HEK293T (cell line): Measurements from ENCODE around the gene GULP1.

Experiments used
- ARNT ChIP-seq: fragments of 450-650 bp; IDR thresholded peaks from 2 replicates; pipeline ENCODE4 v1.6.1; 2017; ENCODE audit warnings: mild to moderate bottlenecking
- BHLHE40 ChIP-seq: fragments of 450-650 bp; IDR thresholded peaks from 2 replicates; pipeline ENCODE4 v1.6.1; 2016; ENCODE audit warnings: mild to moderate bottlenecking, moderate library complexity, borderline replicate concordance
- CTBP1 ChIP-seq: fragments of 450-650 bp; IDR thresholded peaks from 2 replicates; pipeline ENCODE4 v1.6.1; 2016; ENCODE audit warnings: borderline replicate concordance
- ELF4 ChIP-seq: fragments of 450-650 bp; IDR thresholded peaks from 2 replicates; pipeline ENCODE4 v1.6.1; 2017; ENCODE audit warnings: antibody characterized with exemption
- FOXA1 ChIP-seq: fragments of 450-650 bp; IDR thresholded peaks from 2 replicates; pipeline ENCODE4 v1.6.1; 2016; ENCODE audit warnings: mild to moderate bottlenecking
- FOXM1 ChIP-seq: fragments of 450-650 bp; IDR thresholded peaks from 2 replicates; pipeline ENCODE4 v1.6.1; 2017; ENCODE audit warnings: mild to moderate bottlenecking, borderline replicate concordance
- HDGF ChIP-seq: fragments of 450-650 bp; IDR thresholded peaks from 2 replicates; pipeline ENCODE4 v1.6.1; 2017; ENCODE audit warnings: antibody characterized with exemption, borderline replicate concordance
- LEF1 ChIP-seq: fragments of 450-650 bp; IDR thresholded peaks from 2 replicates; pipeline ENCODE4 v1.6.1; 2017; ENCODE audit warnings: mild to moderate bottlenecking, borderline replicate concordance
- NFRKB ChIP-seq: fragments of 450-650 bp; IDR thresholded peaks from 2 replicates; pipeline ENCODE4 v1.6.1; 2016; ENCODE audit warnings: mild to moderate bottlenecking, moderate library complexity
- PKNOX1 ChIP-seq: fragments of 450-650 bp; IDR thresholded peaks from 2 replicates; pipeline ENCODE4 v1.6.1; 2016
- SP1 ChIP-seq: fragments of 450-650 bp; IDR thresholded peaks from 2 replicates; pipeline ENCODE4 v1.6.1; 2017
- TARDBP ChIP-seq: fragments of 450-650 bp; IDR thresholded peaks from 2 replicates; pipeline ENCODE4 v1.6.1; 2016
- ZNF384 ChIP-seq: fragments of 450-650 bp; IDR thresholded peaks from 2 replicates; pipeline ENCODE4 v1.6.1; 2016

- TF ChIP-seq ELF4 (no peak), SP1 (no peak), NFRKB (no peak), FOXA1 (no peak), FOXM1 (no peak), ARNT (no peak), ZNF384 (no peak), BHLHE40 (no peak), LEF1 (no peak), TARDBP (no peak), CTBP1 (no peak), HDGF (no peak), PKNOX1 (no peak)
These were observed 13.1 kb upstream of the GULP1 start for GRCh38 chr2:188278388-188279092.
